Spleen (tissue), 11 donors: ENCODE measurements around the gene APOBEC3A. TPM values are rescaled to one million over a fixed set of nuclear protein-coding genes. Genes with fewer than 3 reads are reported as not detected.

Experiments
- DNase-seq: peaks from one replicate; pipeline ENCODE4 v3.0.0-alpha.2; 2020
- H3K27ac ChIP-seq, 8 donors: fragments of 200-600 bp; sonication (generic) in 7 of 8; 1 replicate in 4 of 8; 2 replicates in 4 of 8; pipeline versions ENCODE4 v1.5.0 to v1.8.0; 2016 to 2021; ENCODE audit warnings: inconsistent platforms in 4 of 8, mild to moderate bottlenecking in 4 of 8, moderate library complexity in 1 of 8
- H3K27me3 ChIP-seq, 7 donors: fragments of 200-600 bp; sonication (generic) in 6 of 7; replicated peaks in 1 of 7; 1 replicate in 4 of 7; 2 replicates in 3 of 7; pipeline versions ENCODE4 v1.5.0 to v1.8.0; 2016 to 2021; ENCODE audit warnings: inconsistent platforms in 3 of 7, mild to moderate bottlenecking in 1 of 7
- H3K36me3 ChIP-seq, 6 donors: fragments of 200-600 bp; sonication (generic) in 5 of 6; 1 replicate in 4 of 6; 2 replicates in 2 of 6; pipeline versions ENCODE4 v1.5.0 to v1.8.0; 2016 to 2021; ENCODE audit warnings: inconsistent platforms in 2 of 6
- H3K4me1 ChIP-seq, 6 donors: fragments of 200-600 bp; sonication (generic) in 5 of 6; 1 replicate in 3 of 6; 2 replicates in 3 of 6; pipeline versions ENCODE4 v1.5.0 to v1.8.0; 2016 to 2021; ENCODE audit warnings: inconsistent platforms in 3 of 6
- H3K4me3 ChIP-seq, 8 donors: fragments of 200-600 bp; sonication (generic) in 7 of 8; 1 replicate in 4 of 8; 2 replicates in 4 of 8; pipeline versions ENCODE4 v1.5.0 to v1.8.0; 2016 to 2021; ENCODE audit warnings: inconsistent platforms in 4 of 8, mild to moderate bottlenecking in 4 of 8, moderate library complexity in 2 of 8
- H3K9me3 ChIP-seq, 8 donors: fragments of 200-600 bp; sonication (generic) in 7 of 8; 1 replicate in 4 of 8; 2 replicates in 4 of 8; pipeline versions ENCODE4 v1.5.0 to v1.8.0; 2016 to 2021; ENCODE audit warnings: inconsistent platforms in 4 of 8
- CTCF ChIP-seq, 11 experiments: fragments of 200-600 bp in 7 of 11; fragments of 450-650 bp in 4 of 11; sonication (generic) in 4 of 11; IDR thresholded peaks in 8 of 11; conservative IDR thresholded peaks in 3 of 11; 1 replicate in 7 of 11; 2 replicates in 4 of 11; pipeline versions ENCODE4 v1.4.0 to v1.8.0; 2016 to 2021; ENCODE audit warnings: antibody characterized with exemption in 11 of 11, inconsistent platforms in 4 of 11, mild to moderate bottlenecking in 1 of 11
- POLR2A ChIP-seq, 3 donors: fragments of 450-650 bp; IDR thresholded peaks; one replicate each; pipeline ENCODE4 v1.5.1; 2017; ENCODE audit warnings: antibody characterized with exemption in 3 of 3, mild to moderate bottlenecking in 1 of 3
- POLR2AphosphoS5 ChIP-seq, 3 donors: sonication (generic); formaldehyde crosslinking; IDR thresholded peaks; one replicate each; pipeline ENCODE4 v1.5.1; 2017; ENCODE audit warnings: antibody characterized with exemption in 3 of 3
- WGBS, 5 donors: extraction: QIAGEN DNeasy Blood & Tissue Kit in 3 of 5; methylation state at CpG; one replicate each; pipeline versions ENCODE4 v1.1.5 to v1.1.7; 2013 to 2018; 5-methylcytosine and 5-hydroxymethylcytosine counted together
- intact Hi-C: fragments of 100-400 bp; cut with DNase I; formaldehyde crosslinking; loops from one replicate; pipeline ENCODE4 v1.15.0; 2023; ENCODE audit warnings: low total_unique reads
- polyA plus RNA-seq, 3 donors: library from polyadenylated mRNA; stranded (reverse); fragments of 200-250 nt; gene quantifications; one replicate each; pipeline ENCODE4 v1.2.1, GENCODE V29; 2013
- total RNA-seq, 7 donors: library from RNA; depleted of rRNA in 3 of 7; stranded (reverse); fragments of >200 nt in 3 of 7; fragmentation: NEBNext Ultra II Directional in 4 of 7; extraction: Animal tissue kit (Norgen Biotek cat#: 25700) in 4 of 7; gene quantifications; one replicate each; pipeline versions ENCODE4 v1.1.0 to v1.2.1, GENCODE V29; 2016 to 2021
- donor health status: healthy with polysubstance abuse.
- donor health status: DM: no; HTN: no; CAD: no; lungs with moderate emphysema.
- donor health status: DM: no; HTN: no; CAD: no.
- donor health status: Bipolar disorder and iron deficiency.
- donor health status: healthy.
- donor health status: DM: no; HTN: no; CAD: no.
- donor health status: DM: yes; HTN: yes; CAD: no.

APOBEC3A gene
- total and polyA plus RNA-seq, 10 donors = 1.2 to 163 (median 46.1) TPM

GRCh38 chr22:38971202-38971601, 13.8 kb downstream of the APOBEC3A start:
- H3K4me1 ChIP-seq = peaks cover 0 to 52% (median 24%) of the 10 kb centered on the region in 6 donors
- no peak for DNase-seq
- H3K4me3 ChIP-seq = no peak overlapping the region
- intact Hi-C loops = no loop called here
- no peaks in the 10 kb centered on the region for H3K9me3 ChIP-seq
- WGBS, 5 donors = 80 to 92% (median 89%) methylated on average over 5 of the region's 5 CpGs; no CpG with 5 or more reads in 1 of the 5 donors
- TF ChIP-seq POLR2AphosphoS5 (IDR thresholded peaks at IDR 0.05) = no peak
- TF ChIP-seq CTCF (IDR thresholded peaks at IDR 0.05 in 8 of 11, conservative IDR thresholded peaks at IDR 0.05 in 3 of 11) = no peak
- TF ChIP-seq POLR2A (IDR thresholded peaks at IDR 0.05) = no peak
- H3K36me3 ChIP-seq = no peaks in the 10 kb centered on the region
- H3K27ac ChIP-seq = no peak overlapping the region
- H3K27me3 ChIP-seq = peaks cover 0 to 39% (median 0%) of the 10 kb centered on the region in 7 donors

- DNase-seq = no peak
- Histone ChIP-seq H3K27ac (peak overlapping the region in 1 of 8 donors; percentile 23), H3K4me1 (peaks cover 0 to 46% (median 24%) of the 10 kb centered on the region in 6 donors), H3K36me3 (no peaks in the 10 kb centered on the region), H3K9me3 (no peaks in the 10 kb centered on the region), H3K4me3 (no peak overlapping the region), H3K27me3 (peaks cover 0 to 34% (median 0%) of the 10 kb centered on the region in 7 donors)
- intact Hi-C loops = no loop called here
- TF ChIP-seq POLR2AphosphoS5 (IDR thresholded peaks at IDR 0.05) = no peak
- TF ChIP-seq CTCF (IDR thresholded peaks at IDR 0.05 in 8 of 11, conservative IDR thresholded peaks at IDR 0.05 in 3 of 11) = no peak
- no peak for TF ChIP-seq POLR2A (IDR thresholded peaks at IDR 0.05)
- 79 to 94% (median 88%) methylated on average over 3 of the region's 3 CpGs; no CpG with 5 or more reads in 1 of the 5 donors for WGBS, 5 donors
These were observed 14.4 kb downstream of the APOBEC3A start for GRCh38 chr22:38971791-38972190.

- intact Hi-C loops = no loop called here
- TF ChIP-seq POLR2A (IDR thresholded peaks at IDR 0.05) (no peak), CTCF (IDR thresholded peaks at IDR 0.05 in 8 of 11, conservative IDR thresholded peaks at IDR 0.05 in 3 of 11) (no peak), POLR2AphosphoS5 (IDR thresholded peaks at IDR 0.05) (no peak)
These were observed 15.1 kb downstream of the APOBEC3A start for GRCh38 chr22:38972558-38972957.

GRCh38 chr22:38973289-38974169, 16.1 kb downstream of the APOBEC3A start:
- H3K9me3 ChIP-seq = no peaks in the 10 kb centered on the region
- 44 to 54% (median 46%) methylated on average over 14 to 15 of the region's 15 CpGs; no CpG with 5 or more reads in 1 of the 5 donors for WGBS, 5 donors
- intact Hi-C loops = no loop called here
- no peak overlapping the region for H3K4me3 ChIP-seq
- H3K4me1 ChIP-seq = peaks cover 0 to 29% (median 10%) of the 10 kb centered on the region in 6 donors
- peak in 8 of 11 experiments; percentile 57 to 84 (median 78) for TF ChIP-seq CTCF (IDR thresholded peaks at IDR 0.05 in 8 of 11, conservative IDR thresholded peaks at IDR 0.05 in 3 of 11)
- TF ChIP-seq POLR2A (IDR thresholded peaks at IDR 0.05) = no peak
- peak; percentile 74 for DNase-seq
- H3K27ac ChIP-seq = no peak overlapping the region
- H3K27me3 ChIP-seq = peaks cover 0 to 28% (median 0%) of the 10 kb centered on the region in 7 donors
- H3K36me3 ChIP-seq = no peaks in the 10 kb centered on the region

More at GRCh38 chr22:38972558-38972957, 15.1 kb downstream of the APOBEC3A start:
- no peaks in the 10 kb centered on the region for H3K9me3 ChIP-seq
- no peak for DNase-seq
- H3K4me3 ChIP-seq = no peak overlapping the region
- peaks cover 0 to 33% (median 0%) of the 10 kb centered on the region in 7 donors for H3K27me3 ChIP-seq
- peak overlapping the region in 1 of 8 donors; percentile 23 for H3K27ac ChIP-seq
- no peaks in the 10 kb centered on the region for H3K36me3 ChIP-seq
- H3K4me1 ChIP-seq = peaks cover 0 to 38% (median 19%) of the 10 kb centered on the region in 6 donors
- 71 to 86% (median 82%) methylated on average over 5 of the region's 5 CpGs; no CpG with 5 or more reads in 1 of the 5 donors for WGBS, 5 donors
